GM12874 (cell line): ENCODE measurements around the gene VAPB.

Experiments
- CTCF ChIP-seq: IDR thresholded peaks from 2 replicates; pipeline ENCODE4 v1.5.1; 2011; ENCODE audit warnings: low read depth, mild to moderate bottlenecking, control low read depth, low read length, moderate library complexity; ENCODE audit not compliant: insufficient read depth

Gene VAPB

GRCh38 chr20:58453391-58453790 lies 64.4 kb downstream of the VAPB start:
- TF ChIP-seq CTCF = no peak

- no peak for TF ChIP-seq CTCF
Observed at GRCh38 chr20:58454460-58454859, 65.4 kb downstream of the VAPB start.

GRCh38 chr20:58457083-58457695 lies 68.2 kb downstream of the VAPB start:
- no peak for TF ChIP-seq CTCF

GRCh38 chr20:58458342-58459057 lies 69.5 kb downstream of the VAPB start:
- no peak for TF ChIP-seq CTCF

- no peak for TF ChIP-seq CTCF
Observed at GRCh38 chr20:58459058-58459750, 70.2 kb downstream of the VAPB start.

GRCh38 chr20:58461104-58461503 lies 72.1 kb downstream of the VAPB start:
- TF ChIP-seq CTCF = no peak

- no peak for TF ChIP-seq CTCF
Observed at GRCh38 chr20:58461899-58462298, 72.9 kb downstream of the VAPB start.
